ENCODE measurements around the gene RPS15A. TPM values are rescaled to one million over a fixed set of nuclear protein-coding genes. Genes with fewer than 3 reads are reported as not detected.
"Not testable (repeated sequence)": the region's sequence is repeated elsewhere in the genome, so short reads cannot be mapped to it uniquely, and the experiment has no call there.

RPS15A gene
- total RNA-seq, 1 donor from 2014 or later = 1,709 TPM

DNA sequence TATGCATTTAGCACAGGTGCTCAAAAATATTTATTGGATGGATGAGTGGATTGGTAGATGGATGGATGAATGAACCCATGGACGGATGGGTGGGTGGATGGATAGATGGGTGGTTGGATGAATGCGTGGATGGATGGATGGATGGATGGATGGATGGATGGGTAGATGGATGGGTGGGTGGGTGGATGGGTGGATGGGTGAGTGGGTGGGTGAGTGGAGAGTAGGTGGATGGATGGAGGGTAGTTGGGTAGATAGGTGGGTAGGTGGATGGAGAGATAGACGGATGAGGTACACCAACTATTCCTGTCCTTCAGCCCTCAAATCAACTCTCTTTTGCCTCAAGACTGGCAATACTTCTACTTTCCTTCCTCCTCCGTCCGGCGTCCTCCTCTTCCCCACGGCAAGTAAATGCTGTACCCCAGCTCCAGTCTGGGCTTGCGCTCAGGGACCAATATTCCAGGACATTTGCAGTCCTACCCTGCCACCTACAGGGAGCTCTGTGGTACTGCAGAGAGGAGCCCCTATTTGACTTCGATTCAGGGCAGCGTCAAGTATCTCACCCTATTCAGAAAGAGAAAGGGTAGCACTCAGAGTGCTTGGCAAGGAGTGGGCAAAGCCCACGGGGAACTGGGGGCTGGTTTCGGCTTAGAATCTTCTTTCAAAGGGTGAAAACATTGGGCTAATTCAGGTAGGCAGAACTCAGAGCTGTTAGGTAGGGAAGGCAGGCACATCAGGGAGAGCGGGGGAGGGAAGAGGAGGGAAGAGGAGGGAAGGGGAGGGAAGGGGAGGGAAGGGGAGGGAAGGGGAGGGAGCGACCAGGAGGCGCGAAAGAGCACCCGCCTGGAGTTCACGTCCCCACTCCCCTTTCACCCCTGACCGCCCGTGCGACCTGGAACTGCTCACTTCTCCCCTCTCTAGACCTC, 30.3 kb downstream of the RPS15A start:
- DNase-seq (ENCODE audit: low read depth) = not testable (repeated sequence)
- TF ChIP-seq, protein P1, sequence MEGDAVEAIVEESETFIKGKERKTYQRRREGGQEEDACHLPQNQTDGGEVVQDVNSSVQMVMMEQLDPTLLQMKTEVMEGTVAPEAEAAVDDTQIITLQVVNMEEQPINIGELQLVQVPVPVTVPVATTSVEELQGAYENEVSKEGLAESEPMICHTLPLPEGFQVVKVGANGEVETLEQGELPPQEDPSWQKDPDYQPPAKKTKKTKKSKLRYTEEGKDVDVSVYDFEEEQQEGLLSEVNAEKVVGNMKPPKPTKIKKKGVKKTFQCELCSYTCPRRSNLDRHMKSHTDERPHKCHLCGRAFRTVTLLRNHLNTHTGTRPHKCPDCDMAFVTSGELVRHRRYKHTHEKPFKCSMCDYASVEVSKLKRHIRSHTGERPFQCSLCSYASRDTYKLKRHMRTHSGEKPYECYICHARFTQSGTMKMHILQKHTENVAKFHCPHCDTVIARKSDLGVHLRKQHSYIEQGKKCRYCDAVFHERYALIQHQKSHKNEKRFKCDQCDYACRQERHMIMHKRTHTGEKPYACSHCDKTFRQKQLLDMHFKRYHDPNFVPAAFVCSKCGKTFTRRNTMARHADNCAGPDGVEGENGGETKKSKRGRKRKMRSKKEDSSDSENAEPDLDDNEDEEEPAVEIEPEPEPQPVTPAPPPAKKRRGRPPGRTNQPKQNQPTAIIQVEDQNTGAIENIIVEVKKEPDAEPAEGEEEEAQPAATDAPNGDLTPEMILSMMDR (conservative IDR thresholded peaks at IDR 0.05; ENCODE audit: low read depth, low read length) = peak; percentile 49

DNA sequence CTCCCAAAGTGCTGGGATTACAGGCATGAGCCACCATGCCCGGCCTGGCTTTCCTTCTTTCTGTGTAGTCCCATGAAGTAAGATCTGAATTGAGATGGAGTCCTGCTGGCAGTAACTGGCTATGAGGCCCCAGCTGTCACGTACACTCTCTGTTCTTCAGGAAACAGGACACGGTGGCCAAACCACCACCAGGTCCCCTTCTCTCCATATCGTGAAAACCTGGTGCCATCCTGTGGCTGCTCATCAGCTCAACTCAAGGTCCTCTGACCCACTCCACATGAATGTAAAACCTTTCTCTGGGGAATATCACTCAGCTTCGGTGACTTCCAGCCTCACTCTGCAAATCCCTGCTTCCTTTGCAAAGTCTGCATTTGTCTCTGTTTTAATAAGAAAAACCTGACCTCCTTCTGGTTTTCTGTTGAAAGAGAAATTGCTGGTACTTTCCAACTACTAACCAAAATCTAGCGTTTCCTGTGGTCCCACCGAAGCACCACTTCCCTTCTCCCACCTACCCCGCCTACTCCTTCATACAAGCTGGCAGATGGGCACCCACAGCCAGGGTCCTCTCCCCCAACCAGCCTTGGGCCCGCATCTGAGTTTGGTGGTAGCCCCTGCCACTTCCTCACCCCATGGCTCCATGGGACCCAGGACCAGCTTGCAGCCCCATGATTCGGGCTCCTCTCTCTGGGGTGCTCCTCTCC, 32.0 kb downstream of the RPS15A start:
- H3K4me3 ChIP-seq (ENCODE audit: low read depth, low read length); DNase-seq (ENCODE audit: low read depth): not testable (repeated sequence)

More for the DNA sequence above, 30.3 kb downstream of the RPS15A start:
- not testable (repeated sequence) for H3K4me3 ChIP-seq (ENCODE audit: low read depth, low read length)

DNA sequence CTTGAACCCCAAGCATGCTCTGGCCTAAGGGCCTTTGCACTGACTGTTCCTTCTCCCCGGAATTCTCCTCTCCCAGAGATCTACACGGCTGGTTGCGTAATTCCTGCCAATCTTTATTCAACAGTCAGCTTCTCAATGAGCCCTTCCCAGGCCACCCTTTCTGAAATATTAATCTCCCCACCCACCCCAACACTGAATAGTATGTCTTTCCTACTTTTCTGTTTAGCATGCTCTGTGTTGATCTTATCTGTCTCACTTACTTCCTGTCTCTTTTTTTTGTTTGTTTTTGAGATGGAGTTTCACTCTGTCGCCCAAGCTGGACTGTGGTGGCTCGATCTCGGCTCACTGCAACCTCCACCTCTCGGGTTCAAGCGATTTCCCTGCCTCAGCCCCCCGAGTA, 33.5 kb downstream of the RPS15A start:
- DNase-seq (ENCODE audit: low read depth); H3K4me3 ChIP-seq (ENCODE audit: low read depth, low read length): not testable (repeated sequence)

DNA sequence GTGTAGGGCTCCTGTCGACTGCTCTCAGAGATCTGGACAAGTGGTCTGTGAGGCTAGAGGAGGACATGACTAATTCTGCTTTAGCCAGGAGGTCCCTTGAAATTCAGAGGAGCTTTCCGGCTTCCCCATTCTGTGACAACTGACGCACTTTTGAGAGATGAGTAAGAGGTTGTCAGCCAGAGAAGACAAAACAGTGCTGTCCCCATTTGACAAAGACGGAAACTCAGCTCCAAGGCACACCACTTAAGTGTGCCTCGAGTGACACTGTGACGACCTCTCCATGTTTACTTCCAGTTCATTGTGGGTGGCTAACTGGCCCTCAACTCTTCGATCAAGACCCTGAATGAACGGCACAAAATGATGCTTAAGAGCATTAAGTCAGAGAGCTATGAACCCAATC, 47.3 kb downstream of the RPS15A start:
- not testable (repeated sequence) for H3K4me3 ChIP-seq (ENCODE audit: low read depth, low read length); DNase-seq (ENCODE audit: low read depth)

DNA sequence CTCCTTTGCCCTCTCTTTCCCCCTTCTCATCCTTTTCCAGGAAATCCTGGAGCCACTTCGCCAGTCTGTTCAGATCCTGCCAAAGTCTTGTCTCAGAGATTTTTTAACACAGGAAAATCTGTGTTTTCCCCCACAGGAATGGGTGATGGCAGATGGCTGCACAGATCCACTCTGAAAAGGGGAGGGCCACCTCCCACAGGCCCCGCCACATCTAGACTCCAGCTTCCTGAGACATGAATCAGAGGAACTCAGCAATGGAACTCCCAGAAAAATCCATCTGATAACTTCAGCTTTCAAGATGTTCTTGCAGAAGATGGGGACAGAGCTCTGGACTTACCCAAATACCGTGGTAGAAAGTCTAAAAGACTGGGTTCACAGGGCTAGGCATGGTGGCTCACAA, 50.1 kb downstream of the RPS15A start:
- not testable (repeated sequence) for DNase-seq (ENCODE audit: low read depth); H3K4me3 ChIP-seq (ENCODE audit: low read depth, low read length)

DNA sequence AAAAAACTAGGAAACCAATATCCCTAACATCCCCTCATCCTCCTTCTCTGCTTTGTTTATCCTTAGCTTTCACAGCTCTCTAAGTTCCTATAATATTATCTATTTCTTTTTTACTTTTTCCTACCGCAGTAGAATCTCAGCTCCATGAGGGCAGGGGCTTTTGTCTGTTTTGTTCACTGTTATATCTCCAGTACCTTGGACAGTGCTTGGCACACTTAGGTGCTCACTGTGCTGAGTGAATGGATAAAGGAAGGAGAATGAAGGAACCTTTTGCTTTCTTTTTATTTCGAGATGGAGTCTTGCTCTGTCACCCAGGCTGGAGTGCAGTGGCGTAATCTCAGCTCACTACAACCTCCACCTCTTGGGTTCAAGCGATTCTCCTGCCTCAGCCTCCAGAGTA, 51.4 kb downstream of the RPS15A start:
- H3K4me3 ChIP-seq (ENCODE audit: low read depth, low read length); DNase-seq (ENCODE audit: low read depth): not testable (repeated sequence)

DNA sequence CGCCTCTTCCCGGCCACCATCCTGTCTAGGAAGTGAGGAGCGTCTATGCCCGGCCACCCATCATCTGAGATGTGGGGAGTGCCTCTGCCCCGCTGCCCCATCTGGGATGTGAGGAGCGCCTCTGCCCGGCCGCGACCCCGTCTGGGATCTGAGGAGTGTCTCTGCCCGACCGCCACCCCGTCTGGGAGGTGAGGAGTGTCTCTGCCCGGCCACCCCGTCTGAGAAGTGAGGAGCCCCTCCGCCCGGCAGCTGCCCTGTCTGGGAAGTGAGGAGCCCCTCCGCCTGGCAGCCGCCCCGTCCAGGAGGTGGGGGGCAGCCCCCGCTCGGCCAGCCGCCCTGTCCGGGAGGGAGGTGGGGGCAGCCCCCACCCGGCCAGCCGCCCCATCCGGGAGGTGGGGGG, 55.9 kb downstream of the RPS15A start:
- not testable (repeated sequence) for H3K4me3 ChIP-seq (ENCODE audit: low read depth, low read length); DNase-seq (ENCODE audit: low read depth)

Other genes starting within 250 kb of the RPS15A start
- gene NOMO2, start 228.2 kb downstream of the RPS15A start, total RNA-seq = 59.5 and 80.6 TPM in 2 replicates
- gene ARL6IP1, start 11.2 kb upstream of the RPS15A start, total RNA-seq = 489 and 536 TPM in 2 replicates
- 18.2 and 33.5 TPM in 2 replicates for gene SMG1, start 136.1 kb upstream of the RPS15A start, total RNA-seq
- 0.23 and 0.43 TPM in 2 replicates for gene TMC7, start 193.6 kb upstream of the RPS15A start, total RNA-seq